GM18520 (cell line): ENCODE results near the gene IMMP2L.

Experiments used
- ATAC-seq: cut with Tn5 transposase; IDR thresholded peaks from one replicate; pipeline ENCODE4 v1.9.1; 2021; ENCODE audit not compliant: unreplicated experiment

The IMMP2L gene

GRCh38 chr7:110891197-110891596 lies 671.1 kb downstream of the IMMP2L start:
- no peak for ATAC-seq

DNA sequence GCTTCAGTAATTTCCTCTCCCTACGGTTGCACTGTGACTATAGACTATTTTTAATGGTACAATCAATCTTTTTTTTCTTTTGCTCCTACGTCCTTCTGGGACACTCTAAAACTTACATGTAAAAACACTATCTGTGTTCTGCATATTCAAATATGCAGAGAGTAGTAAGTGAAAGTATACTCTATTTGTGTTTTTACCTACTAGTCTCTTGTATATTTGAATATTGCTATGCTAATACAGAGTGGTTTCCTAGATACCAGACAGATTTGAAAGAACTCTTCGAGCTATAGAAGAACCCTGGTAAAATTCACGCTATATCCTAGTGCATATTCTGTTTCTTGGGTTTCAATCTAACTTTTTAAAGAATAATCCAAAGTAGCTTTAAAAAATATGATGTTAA lies 672.2 kb downstream of the IMMP2L start:
- ATAC-seq: no peak

GRCh38 chr7:110889335-110889734 lies 673.0 kb downstream of the IMMP2L start:
- no peak for ATAC-seq

GRCh38 chr7:110888641-110889040 lies 673.7 kb downstream of the IMMP2L start:
- no peak for ATAC-seq

DNA sequence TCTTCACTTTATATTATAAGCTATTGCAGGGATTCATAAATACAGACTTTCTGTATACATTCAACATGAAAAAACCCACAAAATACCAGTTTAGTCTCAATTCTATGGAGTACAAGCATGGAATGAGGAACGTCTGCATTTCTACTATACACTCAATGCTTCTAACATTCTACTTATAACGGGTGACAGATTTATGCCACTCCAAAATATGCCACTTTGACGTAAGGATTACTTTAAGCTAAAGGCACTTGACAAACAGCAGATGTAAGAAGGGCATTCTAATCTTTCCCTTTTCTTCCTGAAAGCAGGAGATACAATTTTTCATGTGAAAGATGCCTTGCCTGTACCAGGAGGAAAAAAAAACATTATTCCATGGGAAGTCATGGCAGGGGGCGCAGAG lies 676.8 kb downstream of the IMMP2L start:
- ATAC-seq: no peak

DNA sequence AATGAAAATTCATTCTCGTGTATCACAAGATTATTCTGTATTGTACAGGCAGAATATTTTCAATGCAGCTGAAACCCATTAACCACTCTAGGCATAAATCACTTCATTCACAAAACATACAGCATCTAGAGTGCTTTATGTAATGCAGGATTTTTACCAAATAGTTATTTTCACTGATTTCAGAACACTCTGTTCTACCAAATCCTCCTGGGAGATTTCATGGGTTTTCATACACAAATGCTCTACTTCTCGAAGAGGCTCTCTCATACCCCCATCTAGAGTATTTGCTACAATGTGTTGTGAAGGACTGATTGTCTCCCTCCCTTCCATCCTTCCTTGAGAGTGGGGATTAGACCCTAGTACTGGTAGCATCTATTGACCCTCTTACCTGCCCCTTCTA lies 680.6 kb downstream of the IMMP2L start:
- no peak for ATAC-seq

GRCh38 chr7:110880971-110881370 lies 681.3 kb downstream of the IMMP2L start:
- ATAC-seq: no peak

DNA sequence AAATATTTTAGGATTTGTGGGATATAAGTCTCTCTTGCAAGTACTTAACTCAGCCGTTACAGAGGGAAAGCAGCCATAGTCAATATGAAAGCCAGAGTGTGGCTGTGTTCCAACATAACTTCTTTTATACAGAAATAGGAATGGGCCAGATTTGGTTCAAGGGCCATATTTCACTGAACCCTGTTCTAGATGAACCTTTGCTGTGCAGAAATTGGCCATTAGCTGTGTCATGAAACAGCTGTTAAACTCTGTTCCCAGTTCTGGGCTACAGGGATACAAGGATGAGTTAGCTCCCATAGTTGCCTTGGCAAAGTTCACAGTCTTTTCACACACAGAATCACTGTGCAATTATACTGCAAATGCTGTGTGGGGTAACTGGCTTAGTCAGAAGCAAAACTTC lies 685.3 kb downstream of the IMMP2L start:
- ATAC-seq: no peak

DNA sequence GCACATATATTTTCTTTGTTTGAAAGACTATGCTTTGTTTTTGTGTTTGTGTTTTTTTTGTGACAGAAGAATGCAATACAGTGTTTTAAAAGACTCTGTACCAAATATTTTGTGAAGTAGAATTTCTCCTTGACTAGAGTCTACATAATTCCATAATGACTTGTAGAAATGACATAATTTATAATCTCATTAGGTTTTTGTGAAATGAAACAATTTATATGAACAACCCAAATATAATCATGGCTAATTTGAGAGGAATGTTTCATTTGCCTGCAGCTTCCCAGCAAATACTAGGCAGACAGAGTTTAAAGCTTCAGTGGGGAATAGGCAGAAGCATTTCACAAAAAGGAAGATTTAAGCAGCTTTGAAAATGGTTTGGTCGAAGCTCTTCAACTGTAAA lies 686.9 kb downstream of the IMMP2L start:
- ATAC-seq: no peak

- ATAC-seq: no peak
These were observed 690.4 kb downstream of the IMMP2L start for GRCh38 chr7:110871856-110872255.

DNA sequence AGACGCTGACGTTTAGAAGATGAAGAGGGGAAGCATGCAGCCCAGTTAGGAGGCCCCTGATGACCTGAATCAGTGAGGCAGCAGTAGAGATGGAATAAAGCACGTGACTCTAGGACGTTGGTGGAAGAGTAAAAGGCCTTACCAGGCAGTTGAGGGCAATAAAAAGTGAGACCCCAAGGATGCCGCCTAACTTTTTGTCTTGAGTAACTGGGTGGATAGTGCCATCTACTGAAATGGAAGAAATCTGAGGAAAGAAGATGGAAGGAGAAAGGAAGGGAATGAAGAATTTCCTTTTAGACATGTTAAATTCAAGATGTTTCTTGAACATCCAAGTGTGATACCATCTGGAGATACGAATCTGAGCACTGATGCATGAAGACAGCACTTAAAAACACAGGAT lies 691.4 kb downstream of the IMMP2L start:
- no peak for ATAC-seq

DNA sequence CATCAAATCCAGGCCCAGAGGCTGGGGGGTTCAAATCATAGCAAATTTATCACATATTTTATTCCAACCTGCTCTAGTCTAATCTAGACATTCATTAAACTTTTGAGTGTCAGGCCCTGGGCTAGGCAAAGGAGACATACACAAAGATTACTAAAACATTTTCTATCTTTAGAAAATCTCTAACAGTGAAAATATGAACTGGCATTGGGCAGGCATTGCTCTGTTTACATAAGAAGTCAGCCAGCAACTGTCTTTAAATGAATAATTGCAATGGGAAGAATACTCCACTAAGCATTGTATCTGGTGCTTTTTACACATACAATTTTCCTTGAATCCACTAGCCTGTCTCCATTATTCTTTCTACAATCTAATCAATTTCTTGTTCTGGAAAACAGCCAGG lies 693.8 kb downstream of the IMMP2L start:
- ATAC-seq: no peak

DNA sequence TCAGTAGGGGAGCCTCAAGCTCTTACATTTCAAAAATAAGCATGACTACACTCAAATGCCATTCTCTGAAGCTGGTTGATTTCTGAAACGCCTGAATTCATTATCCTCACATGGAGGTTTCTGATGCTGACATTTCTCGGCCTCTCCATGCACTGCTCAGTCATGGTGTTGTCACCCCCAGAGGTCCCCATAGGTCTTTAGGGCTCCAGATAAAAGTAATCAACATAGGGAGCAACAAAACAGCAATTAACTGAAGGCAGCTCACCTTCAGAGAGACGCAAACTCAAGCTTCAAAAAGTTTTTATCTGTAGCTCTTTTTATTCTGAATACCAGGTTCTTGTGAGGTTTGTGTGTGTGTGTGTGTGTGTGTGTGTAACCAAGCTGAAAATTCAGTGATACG lies 694.5 kb downstream of the IMMP2L start:
- no peak for ATAC-seq

GRCh38 chr7:110863258-110863657 lies 699.0 kb downstream of the IMMP2L start:
- no peak for ATAC-seq

DNA sequence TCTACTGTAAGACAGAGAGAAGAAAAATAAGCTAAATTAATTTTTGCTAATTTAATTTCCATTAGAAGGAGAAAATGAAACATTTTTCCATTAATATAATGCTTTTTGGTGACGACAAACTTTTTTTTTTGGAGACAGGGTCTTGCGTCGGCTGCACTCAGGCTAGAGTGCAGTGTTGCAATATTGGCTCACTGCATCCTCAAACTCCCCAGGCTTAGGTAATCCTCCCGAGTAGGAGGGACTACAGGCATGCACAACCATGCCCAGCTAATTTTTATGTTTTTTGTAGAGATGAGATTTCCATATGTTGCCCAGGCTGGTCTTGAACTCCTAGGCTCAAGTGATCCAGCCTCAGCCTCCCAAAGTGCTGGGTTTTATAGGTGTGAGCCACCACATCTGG lies 701.1 kb downstream of the IMMP2L start:
- ATAC-seq: no peak

DNA sequence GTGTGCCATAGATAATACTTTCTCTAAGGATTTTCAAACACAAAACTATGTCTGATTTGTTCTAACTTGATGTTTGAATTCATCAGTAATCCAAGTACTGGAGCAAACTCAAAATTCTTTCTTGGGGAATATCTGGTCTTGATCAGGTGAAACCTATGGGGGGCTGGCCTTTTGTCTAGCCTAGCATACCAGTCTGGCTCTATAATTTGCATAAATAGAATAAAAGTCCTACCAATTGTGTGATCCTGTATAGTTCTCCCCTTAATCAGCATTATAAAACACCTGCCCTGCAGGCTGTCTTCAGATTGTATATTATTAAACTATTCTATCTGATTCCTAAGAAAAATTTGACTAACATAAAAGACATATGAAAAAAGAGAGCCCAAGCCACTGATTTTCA lies 705.2 kb downstream of the IMMP2L start:
- ATAC-seq: no peak

DNA sequence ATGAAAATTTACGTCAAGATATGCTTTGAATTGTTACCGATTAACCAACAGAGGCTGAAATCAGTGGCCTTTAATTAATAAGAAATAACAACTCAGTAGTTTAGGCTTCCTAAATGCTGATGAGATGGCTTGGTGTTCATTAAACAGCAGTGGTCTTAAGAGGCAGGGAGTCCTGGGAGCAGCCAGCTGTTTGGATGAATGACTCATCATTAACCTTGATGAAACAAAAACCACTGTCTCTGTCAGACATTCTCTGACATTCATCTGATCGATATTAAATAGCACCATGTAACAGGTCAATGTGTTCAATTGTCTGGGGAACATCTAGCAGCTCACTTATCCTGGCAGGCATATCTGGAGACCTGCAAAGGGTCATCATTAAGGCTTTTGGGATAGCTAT lies 705.6 kb downstream of the IMMP2L start:
- no peak for ATAC-seq

- no peak for ATAC-seq
These were observed 707.6 kb downstream of the IMMP2L start for GRCh38 chr7:110854651-110855050.

DNA sequence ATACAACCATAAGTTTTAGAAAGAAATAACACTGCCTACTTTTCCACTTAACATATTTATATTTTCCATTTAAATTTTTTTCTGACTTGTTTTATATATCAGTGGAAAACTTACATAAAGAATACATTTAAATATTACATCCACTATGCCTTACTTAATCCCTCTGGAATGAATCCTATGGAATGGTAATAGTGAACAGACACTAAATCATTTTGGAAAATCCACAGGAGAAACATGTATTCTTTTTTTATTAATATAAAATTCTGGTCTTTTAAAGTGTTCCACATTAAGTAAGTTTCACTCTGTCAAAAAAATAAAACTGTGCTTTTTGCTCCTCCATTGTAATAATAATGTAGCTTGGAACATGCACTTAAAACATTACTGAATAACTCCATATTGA lies 708.1 kb downstream of the IMMP2L start:
- ATAC-seq: no peak

GRCh38 chr7:110853263-110853662 lies 709.0 kb downstream of the IMMP2L start:
- ATAC-seq: no peak

DNA sequence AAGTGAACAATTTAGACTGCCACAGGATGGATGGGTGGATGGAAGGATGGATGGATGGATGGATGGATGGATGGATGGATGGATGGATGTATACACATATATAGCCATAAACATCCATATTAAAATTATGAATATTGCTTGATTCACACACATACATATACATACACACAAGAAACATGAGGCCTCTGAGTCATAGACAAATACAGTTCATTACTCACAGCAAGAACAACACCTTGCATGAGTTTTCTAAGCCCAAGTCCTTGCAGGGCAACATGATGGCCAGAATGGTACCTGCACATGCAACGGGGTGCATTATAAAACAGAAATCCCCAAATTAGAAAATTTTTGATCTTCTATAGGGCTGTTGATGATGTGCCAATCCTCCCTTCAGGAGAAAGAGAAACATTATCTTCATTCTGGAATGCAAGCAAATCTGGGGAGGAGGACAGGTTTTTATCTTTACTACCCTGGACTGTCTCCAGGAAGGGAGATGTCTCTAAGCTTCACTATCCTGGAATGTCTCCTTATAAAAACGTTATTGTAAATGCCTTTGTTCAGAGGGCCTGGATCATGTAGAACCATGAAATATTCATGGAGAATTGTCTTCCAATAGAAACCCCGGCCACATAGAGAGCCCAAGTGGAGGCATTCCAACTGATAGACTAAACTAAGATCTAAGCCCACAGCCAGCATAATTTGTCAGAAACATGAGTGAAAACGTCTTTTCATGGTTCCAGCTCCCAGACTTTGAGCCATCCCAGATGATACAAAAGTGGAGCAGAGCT lies 709.9 kb downstream of the IMMP2L start:
- ATAC-seq: no peak

DNA sequence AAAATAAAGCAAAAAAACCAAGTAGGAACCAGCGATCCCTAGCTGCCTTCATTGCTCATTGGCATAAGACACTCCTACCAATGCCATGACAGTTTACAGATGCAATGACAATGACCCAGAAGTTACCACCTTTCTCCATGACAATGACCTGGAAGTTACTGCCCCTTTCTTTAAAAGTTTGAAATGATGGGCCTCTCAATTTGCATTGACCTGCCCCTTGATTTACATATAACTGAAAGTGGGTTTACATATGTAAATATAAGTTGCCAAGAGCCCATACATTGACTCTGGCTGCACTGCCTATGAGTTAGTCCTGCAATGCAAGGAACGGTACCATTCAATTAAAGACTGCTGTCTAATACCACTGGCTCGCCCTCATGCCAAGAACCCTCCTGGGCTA lies 712.1 kb downstream of the IMMP2L start:
- ATAC-seq: no peak

DNA sequence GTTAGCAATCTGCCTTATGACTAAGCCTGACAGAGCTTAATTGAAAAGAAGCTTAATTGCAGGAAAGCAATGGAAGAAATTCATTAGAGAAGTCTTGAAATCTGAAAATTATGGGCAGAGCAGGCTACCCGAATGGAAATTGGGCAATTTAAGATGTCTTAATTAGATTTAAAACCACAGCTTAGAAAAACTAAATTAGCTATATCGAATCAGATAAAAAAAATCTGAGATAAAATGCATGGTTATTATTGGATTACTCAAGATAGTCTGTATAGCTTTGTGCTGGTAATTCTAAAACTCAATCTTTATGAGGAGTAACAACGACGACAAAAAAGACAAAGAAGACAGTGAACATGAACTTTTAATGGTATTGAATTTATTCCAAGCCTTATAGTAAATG lies 719.5 kb downstream of the IMMP2L start:
- ATAC-seq: no peak
